ENCODE data around the gene DNAL4. TPM values are rescaled to one million over a fixed set of nuclear protein-coding genes. Genes with fewer than 3 reads are reported as not detected.
A peak's percentile ranks its signal among the peaks of the same experiment; 100 is the strongest.

Gene DNAL4
- total and polyA plus RNA-seq, 12 donors: 7.7 to 11.7 (median 9.9) TPM

DNA sequence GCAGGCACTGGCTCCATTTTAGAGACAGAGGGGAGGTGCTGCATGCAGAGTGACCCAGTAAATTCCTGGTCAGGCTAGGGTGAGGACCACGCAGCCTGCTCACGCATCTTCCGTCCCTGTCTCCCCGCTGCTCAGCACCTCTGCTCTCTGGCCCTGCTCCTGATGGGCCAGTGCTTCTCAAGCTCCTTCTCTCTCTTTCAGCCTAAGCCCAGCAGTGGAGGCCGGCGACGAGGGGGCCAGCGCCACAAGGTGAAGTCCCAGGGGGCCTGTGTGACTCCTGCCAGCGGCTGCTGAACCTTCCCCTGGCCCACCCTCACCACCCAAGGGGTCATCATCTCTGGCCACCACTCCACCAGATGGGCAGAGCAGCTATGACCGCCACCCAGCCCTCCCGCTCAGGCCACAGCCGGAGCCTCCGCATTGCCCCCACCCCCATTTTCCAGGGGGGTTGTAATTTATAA, 63.5 kb downstream of the DNAL4 start:
- Histone ChIP-seq H3K36me3 (peaks cover 7 to 100% (median 51%) of the 10 kb centered on the region in 9 donors), H3K27me3 (no peaks in the 10 kb centered on the region)
- intact Hi-C loops (cut with DNase I): no loop called here

DNA sequence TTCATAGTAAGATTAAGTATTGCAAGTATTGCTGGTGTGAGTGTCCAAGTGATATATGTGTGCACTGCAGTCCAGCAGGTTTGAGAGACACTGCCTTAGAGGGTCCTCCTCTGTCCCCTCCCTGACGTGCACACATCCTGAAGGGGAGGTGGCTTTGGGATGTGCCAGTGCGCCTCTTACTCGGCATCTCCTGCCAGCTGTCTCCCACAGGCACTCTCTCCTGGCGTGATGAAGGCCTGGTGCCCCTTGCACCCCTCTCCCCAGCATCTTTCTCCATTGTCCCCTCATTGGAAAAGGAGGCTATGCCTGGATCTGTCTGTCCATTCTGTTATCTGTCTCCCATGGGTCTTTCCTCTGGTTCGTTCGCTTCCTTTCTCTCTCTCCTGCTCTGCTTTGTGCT, 64.0 kb downstream of the DNAL4 start:
- DNase-seq: no peak
- 86 to 88% methylated on average over 6 of the region's 6 CpGs for WGBS, 2 donors
- intact Hi-C loops (cut with DNase I): no loop called here

More for the DNA sequence above, 63.5 kb downstream of the DNAL4 start:
- 94 to 95% methylated on average over 13 of the region's 13 CpGs for WGBS, 2 donors
- H3K4me3 ChIP-seq: no peak overlapping the region
- DNase-seq (no peak), ATAC-seq (no peak)
- no peak overlapping the region for H3K27ac ChIP-seq
- H3K9me3 ChIP-seq: no peaks in the 10 kb centered on the region
- TF ChIP-seq, protein P1, sequence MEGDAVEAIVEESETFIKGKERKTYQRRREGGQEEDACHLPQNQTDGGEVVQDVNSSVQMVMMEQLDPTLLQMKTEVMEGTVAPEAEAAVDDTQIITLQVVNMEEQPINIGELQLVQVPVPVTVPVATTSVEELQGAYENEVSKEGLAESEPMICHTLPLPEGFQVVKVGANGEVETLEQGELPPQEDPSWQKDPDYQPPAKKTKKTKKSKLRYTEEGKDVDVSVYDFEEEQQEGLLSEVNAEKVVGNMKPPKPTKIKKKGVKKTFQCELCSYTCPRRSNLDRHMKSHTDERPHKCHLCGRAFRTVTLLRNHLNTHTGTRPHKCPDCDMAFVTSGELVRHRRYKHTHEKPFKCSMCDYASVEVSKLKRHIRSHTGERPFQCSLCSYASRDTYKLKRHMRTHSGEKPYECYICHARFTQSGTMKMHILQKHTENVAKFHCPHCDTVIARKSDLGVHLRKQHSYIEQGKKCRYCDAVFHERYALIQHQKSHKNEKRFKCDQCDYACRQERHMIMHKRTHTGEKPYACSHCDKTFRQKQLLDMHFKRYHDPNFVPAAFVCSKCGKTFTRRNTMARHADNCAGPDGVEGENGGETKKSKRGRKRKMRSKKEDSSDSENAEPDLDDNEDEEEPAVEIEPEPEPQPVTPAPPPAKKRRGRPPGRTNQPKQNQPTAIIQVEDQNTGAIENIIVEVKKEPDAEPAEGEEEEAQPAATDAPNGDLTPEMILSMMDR (IDR thresholded peaks at IDR 0.05): no peak
- H3K4me1 ChIP-seq: peaks cover 9 to 46% (median 28%) of the 10 kb centered on the region in 9 donors

DNA sequence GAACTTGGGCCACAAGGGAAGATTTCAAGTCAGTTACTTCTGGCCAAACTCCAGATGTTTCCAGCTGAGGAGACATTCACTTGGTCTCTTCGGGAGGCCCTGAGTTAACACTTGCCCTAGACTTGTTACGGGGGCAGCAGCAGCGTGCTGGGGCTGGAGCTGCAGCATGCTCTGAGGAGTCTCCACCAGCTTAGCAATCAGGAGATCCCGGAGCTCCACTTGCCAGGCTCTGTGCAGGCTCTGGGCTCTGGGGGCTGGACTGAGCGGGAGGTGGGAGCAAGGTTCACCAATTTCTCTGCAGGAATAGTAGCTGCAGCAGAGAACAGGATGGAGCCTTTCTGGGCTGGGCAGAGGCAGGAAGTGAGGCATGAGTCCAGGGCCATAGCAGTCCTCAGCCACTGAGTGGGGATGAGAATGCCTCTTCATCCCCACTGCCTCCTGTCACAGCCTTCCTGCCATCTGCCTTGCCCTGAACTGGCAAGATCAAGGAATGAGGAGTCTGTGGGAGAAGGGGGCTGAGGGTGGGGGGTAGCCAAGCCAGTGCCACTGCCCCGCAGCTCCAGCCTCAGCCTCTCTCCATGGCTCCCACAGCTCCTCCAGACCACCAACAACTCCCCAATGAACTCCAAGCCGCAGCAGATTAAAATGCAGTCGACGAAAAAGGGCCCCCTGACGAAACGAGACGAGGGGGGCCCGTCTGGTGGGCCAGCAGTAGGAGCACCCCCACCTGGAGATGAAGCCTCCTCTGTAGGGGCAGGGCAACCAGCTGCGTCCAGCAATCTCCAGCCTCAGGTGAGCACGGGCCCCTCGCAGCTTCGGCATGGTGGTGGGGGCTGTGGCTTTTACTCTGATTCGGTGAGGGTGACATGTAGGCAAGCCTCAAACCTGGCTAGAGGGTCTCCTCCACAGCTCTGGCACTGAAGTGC, 64.8 kb downstream of the DNAL4 start:
- H3K27ac ChIP-seq: peak overlapping the region in 1 of 10 donors; percentile 1
- 88 to 89% methylated on average over 18 of the region's 18 CpGs for WGBS, 2 donors
- H3K9me3 ChIP-seq: no peaks in the 10 kb centered on the region
- peaks cover 7 to 100% (median 61%) of the 10 kb centered on the region in 9 donors for H3K36me3 ChIP-seq
- peaks cover 9 to 37% (median 22%) of the 10 kb centered on the region in 9 donors for H3K4me1 ChIP-seq
- TF ChIP-seq, protein P1 (IDR thresholded peaks at IDR 0.05): no peak
- ATAC-seq (peak in 1 of 8 donors; percentile 13), DNase-seq (peak in 1 of 2 donors; percentile 44)
- no peaks in the 10 kb centered on the region for H3K27me3 ChIP-seq
- H3K4me3 ChIP-seq: no peak overlapping the region
- intact Hi-C loops (cut with DNase I): no loop called here

More for the DNA sequence above, 64.0 kb downstream of the DNAL4 start:
- Histone ChIP-seq H3K4me1 (peaks cover 9 to 45% (median 28%) of the 10 kb centered on the region in 9 donors), H3K27me3 (no peaks in the 10 kb centered on the region), H3K9me3 (no peaks in the 10 kb centered on the region), H3K36me3 (peaks cover 7 to 100% (median 53%) of the 10 kb centered on the region in 9 donors), H3K4me3 (no peak overlapping the region), H3K27ac (no peak overlapping the region)
- TF ChIP-seq, protein P1 (IDR thresholded peaks at IDR 0.05): no peak
- no peak for ATAC-seq

Other genes starting within 250 kb of the DNAL4 start
- gene DMC1, start 224.0 kb downstream of the DNAL4 start, total RNA-seq: 1 to 10 TPM in 8 of 10 donors, under 1 TPM in 2; 0.40 to 3.2 (median 1.4) TPM
- gene DMC1, start 224.0 kb downstream of the DNAL4 start, polyA plus RNA-seq: under 1 TPM; 0.12 to 0.15 TPM
- under 1 TPM; 0.11 to 0.97 (median 0.46) TPM for gene FAM227A, start 137.8 kb downstream of the DNAL4 start, total RNA-seq
- under 1 TPM; 0.19 to 0.66 TPM for gene FAM227A, start 137.8 kb downstream of the DNAL4 start, polyA plus RNA-seq
- gene CBY1, start 137.5 kb downstream of the DNAL4 start, total RNA-seq: 10 to 100 TPM; 33.8 to 51.0 (median 40.5) TPM
- 10 to 100 TPM; 41.6 to 74.7 TPM for gene CBY1, start 137.5 kb downstream of the DNAL4 start, polyA plus RNA-seq
- gene TOMM22, start 112.2 kb downstream of the DNAL4 start, total RNA-seq: 10 to 100 TPM; 55.7 to 86.2 (median 72.2) TPM
- gene TOMM22, start 112.2 kb downstream of the DNAL4 start, polyA plus RNA-seq: 10 to 100 TPM; 23.0 to 40.7 TPM
- 10 to 100 TPM; 13.7 to 37.3 (median 21.8) TPM for gene JOSD1, start 93.2 kb downstream of the DNAL4 start, total RNA-seq
- 10 to 100 TPM in 1 of 2 donors, 1 to 10 TPM in 1; 9.6 to 24.2 TPM for gene JOSD1, start 93.2 kb downstream of the DNAL4 start, polyA plus RNA-seq
- gene GTPBP1, start 88.2 kb downstream of the DNAL4 start, total RNA-seq: 10 to 100 TPM; 23.0 to 53.2 (median 34.2) TPM
- gene GTPBP1, start 88.2 kb downstream of the DNAL4 start, polyA plus RNA-seq: 10 to 100 TPM; 13.5 to 18.4 TPM
- gene SUN2, start 38.1 kb downstream of the DNAL4 start, total RNA-seq: 100 to 1,000 TPM in 5 of 10 donors, 10 to 100 TPM in 5; 70.2 to 178 (median 97.2) TPM
- gene SUN2, start 38.1 kb downstream of the DNAL4 start, polyA plus RNA-seq: 100 to 1,000 TPM in 1 of 2 donors, 10 to 100 TPM in 1; 38.6 to 112 TPM
- gene NPTXR, start 49.9 kb upstream of the DNAL4 start, total RNA-seq: 10 to 100 TPM; 14.7 to 32.9 (median 24.0) TPM
- 1 to 10 TPM; 8.6 to 9.2 TPM for gene NPTXR, start 49.9 kb upstream of the DNAL4 start, polyA plus RNA-seq
- 10 to 100 TPM; 28.2 to 49.1 (median 37.3) TPM for gene CBX6, start 78.1 kb upstream of the DNAL4 start, total RNA-seq
- gene CBX6, start 78.1 kb upstream of the DNAL4 start, polyA plus RNA-seq: 10 to 100 TPM; 17.4 to 23.9 TPM
- gene APOBEC3A, start 163.5 kb upstream of the DNAL4 start, total RNA-seq: 1 to 10 TPM in 5 of 10 donors, under 1 TPM in 4, not detected in 1; 0.20 to 5.6 (median 1.0) TPM
- under 1 TPM in 1 of 2 donors, not detected in 1; 0.22 TPM for gene APOBEC3A, start 163.5 kb upstream of the DNAL4 start, polyA plus RNA-seq
- gene APOBEC3B, start 188.2 kb upstream of the DNAL4 start, total RNA-seq: 1 to 10 TPM in 7 of 10 donors, under 1 TPM in 3; 0.55 to 6.4 (median 1.3) TPM
- gene APOBEC3B, start 188.2 kb upstream of the DNAL4 start, polyA plus RNA-seq: under 1 TPM; 0.29 to 0.77 TPM
- 10 to 100 TPM; 23.2 to 43.3 (median 25.7) TPM for gene APOBEC3C, start 220.1 kb upstream of the DNAL4 start, total RNA-seq
- gene APOBEC3C, start 220.1 kb upstream of the DNAL4 start, polyA plus RNA-seq: 10 to 100 TPM in 1 of 2 donors, 1 to 10 TPM in 1; 9.8 to 17.2 TPM
- gene APOBEC3D, start 227.0 kb upstream of the DNAL4 start, total RNA-seq: 1 to 10 TPM in 6 of 10 donors, under 1 TPM in 4; 0.55 to 2.7 (median 1.1) TPM
- 1 to 10 TPM in 1 of 2 donors, under 1 TPM in 1; 0.52 to 2.1 TPM for gene APOBEC3D, start 227.0 kb upstream of the DNAL4 start, polyA plus RNA-seq
- gene APOBEC3F, start 246.7 kb upstream of the DNAL4 start, total RNA-seq: 10 to 100 TPM in 1 of 10 donors, 1 to 10 TPM in 9; 2.9 to 10.2 (median 5.1) TPM
- 10 to 100 TPM in 1 of 2 donors, 1 to 10 TPM in 1; 1.3 to 11.6 TPM for gene APOBEC3F, start 246.7 kb upstream of the DNAL4 start, polyA plus RNA-seq